ENCODE data around the gene MAD2L1BP. TPM values are rescaled to one million over a fixed set of nuclear protein-coding genes. Genes with fewer than 3 reads are reported as not detected.
"Not testable (repeated sequence)": the region's sequence is repeated elsewhere in the genome, so short reads cannot be mapped to it uniquely, and the experiment has no call there.

The MAD2L1BP gene
- 32.1 and 36.8 TPM in 2 replicates for total RNA-seq (2014; rRNA removed; shearing (Covaris generic))

- DNase-seq (ENCODE audit: low spot score), result peak; percentile 81
Measured at GRCh38 chr6:43635387-43636307, at the start of gene MAD2L1BP. MAD2L1BP (plus strand) TSS chr6:43635840; CDS start chr6:43635876, 36 bp downstream.

- DNase-seq (ENCODE audit: low spot score), result no peak
Measured at GRCh38 chr6:43588194-43588593, 47.4 kb upstream of the MAD2L1BP start.

- not testable (repeated sequence) for DNase-seq (ENCODE audit: low spot score)
Measured at GRCh38 chr6:43589564-43589963, 46.1 kb upstream of the MAD2L1BP start.

- DNase-seq (ENCODE audit: low spot score), result no peak
Measured at GRCh38 chr6:43593938-43594337, 41.7 kb upstream of the MAD2L1BP start.

GRCh38 chr6:43600595-43600994 is 35.0 kb upstream of the MAD2L1BP start:
- no peak for DNase-seq (ENCODE audit: low spot score)

GRCh38 chr6:43604174-43604573 is 31.5 kb upstream of the MAD2L1BP start:
- no peak for DNase-seq (ENCODE audit: low spot score)

GRCh38 chr6:43606019-43606418 is 29.6 kb upstream of the MAD2L1BP start:
- DNase-seq (ENCODE audit: low spot score), result no peak

- peak; percentile 85 for DNase-seq (ENCODE audit: low spot score)
Measured at GRCh38 chr6:43608310-43608763, 27.3 kb upstream of the MAD2L1BP start.

GRCh38 chr6:43608807-43609206 is 26.8 kb upstream of the MAD2L1BP start:
- DNase-seq (ENCODE audit: low spot score), result no peak

GRCh38 chr6:43609402-43609801 is 26.2 kb upstream of the MAD2L1BP start:
- DNase-seq (ENCODE audit: low spot score), result no peak

- DNase-seq (ENCODE audit: low spot score), result no peak
Measured at GRCh38 chr6:43610431-43610830, 25.2 kb upstream of the MAD2L1BP start.

- DNase-seq (ENCODE audit: low spot score), result no peak
Measured at GRCh38 chr6:43613721-43614395, 21.8 kb upstream of the MAD2L1BP start.

GRCh38 chr6:43614396-43614730 is 21.3 kb upstream of the MAD2L1BP start:
- no peak for DNase-seq (ENCODE audit: low spot score)

GRCh38 chr6:43616725-43617472 is 18.7 kb upstream of the MAD2L1BP start:
- no peak for DNase-seq (ENCODE audit: low spot score)

- DNase-seq (ENCODE audit: low spot score), result no peak
Measured at GRCh38 chr6:43621078-43621835, 14.4 kb upstream of the MAD2L1BP start.

- DNase-seq (ENCODE audit: low spot score), result no peak
Measured at GRCh38 chr6:43621836-43622180, 13.8 kb upstream of the MAD2L1BP start.

- no peak for DNase-seq (ENCODE audit: low spot score)
Measured at GRCh38 chr6:43622541-43622940, 13.1 kb upstream of the MAD2L1BP start.

- no peak for DNase-seq (ENCODE audit: low spot score)
Measured at GRCh38 chr6:43623880-43624785, 11.5 kb upstream of the MAD2L1BP start.

- no peak for DNase-seq (ENCODE audit: low spot score)
Measured at GRCh38 chr6:43624786-43625288, 10.8 kb upstream of the MAD2L1BP start.

GRCh38 chr6:43625393-43625992 is 10.1 kb upstream of the MAD2L1BP start:
- no peak for DNase-seq (ENCODE audit: low spot score)

All from HT-29 (cell line).